ENCODE measurements around the gene GTF2H3.
A peak's percentile ranks its signal among the peaks of the same experiment; 100 is the strongest.

The GTF2H3 gene

DNA sequence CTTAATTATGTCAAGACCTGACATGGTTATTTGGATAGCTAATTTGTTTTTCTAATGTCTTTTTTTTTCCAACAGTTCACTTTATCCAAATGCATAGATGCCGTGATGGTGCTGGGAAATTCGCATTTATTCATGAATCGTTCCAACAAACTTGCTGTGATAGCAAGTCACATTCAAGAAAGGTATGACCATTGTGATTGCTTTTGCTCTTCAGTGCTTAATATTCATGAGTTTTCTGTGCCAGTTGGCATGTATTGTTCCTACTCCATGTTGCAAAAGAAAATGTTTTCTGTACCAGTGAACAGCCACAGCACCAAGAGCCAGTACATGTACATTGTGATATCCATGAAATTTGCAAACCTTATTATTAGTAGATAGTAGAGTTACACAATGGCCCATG lies 11.8 kb downstream of the GTF2H3 start:
- DNase-seq (ENCODE audit: low read depth in 3 of 3, low spot score in 1 of 3), result no peak

DNA sequence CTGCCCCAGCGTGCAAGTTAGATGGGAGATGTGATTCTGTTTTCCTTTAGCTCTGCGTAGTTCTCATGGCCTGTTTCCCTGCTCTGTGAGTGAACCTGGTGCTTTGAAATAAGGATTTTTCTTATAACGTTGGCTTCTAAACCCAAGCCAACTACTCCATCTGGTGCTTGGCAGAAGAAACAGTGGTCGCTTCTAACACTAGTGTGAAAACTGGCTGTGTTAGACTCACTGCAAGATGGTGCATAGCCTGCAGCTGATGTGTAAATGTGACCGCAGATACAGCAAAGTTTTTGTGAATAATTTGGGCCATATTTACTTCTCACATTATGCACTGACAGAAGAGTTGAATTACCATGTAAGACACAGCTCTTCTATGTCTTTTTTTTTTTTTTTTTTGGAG lies 12.2 kb downstream of the GTF2H3 start:
- DNase-seq (ENCODE audit: low read depth in 3 of 3, low spot score in 1 of 3), result no peak

DNA sequence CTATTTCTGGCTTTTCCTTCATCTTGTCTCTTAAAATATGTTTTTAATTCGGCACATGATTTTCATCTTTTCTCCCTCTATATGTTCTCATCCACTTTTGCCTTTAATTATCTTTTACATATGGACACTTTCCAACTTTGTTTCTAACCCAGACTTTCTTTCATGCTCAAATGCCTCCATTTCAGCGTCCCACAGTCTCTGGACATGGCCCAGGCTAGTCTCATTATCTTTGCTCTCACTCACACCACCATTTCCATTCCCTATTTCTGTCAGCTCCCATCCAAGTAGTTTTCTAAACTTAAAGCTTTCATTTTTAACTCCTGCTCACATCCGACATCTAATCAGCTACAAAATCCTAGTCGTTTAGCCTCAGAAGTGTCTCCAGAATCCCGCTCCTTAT lies 14.8 kb downstream of the GTF2H3 start:
- DNase-seq (ENCODE audit: low read depth in 3 of 3, low spot score in 1 of 3), result no peak

DNA sequence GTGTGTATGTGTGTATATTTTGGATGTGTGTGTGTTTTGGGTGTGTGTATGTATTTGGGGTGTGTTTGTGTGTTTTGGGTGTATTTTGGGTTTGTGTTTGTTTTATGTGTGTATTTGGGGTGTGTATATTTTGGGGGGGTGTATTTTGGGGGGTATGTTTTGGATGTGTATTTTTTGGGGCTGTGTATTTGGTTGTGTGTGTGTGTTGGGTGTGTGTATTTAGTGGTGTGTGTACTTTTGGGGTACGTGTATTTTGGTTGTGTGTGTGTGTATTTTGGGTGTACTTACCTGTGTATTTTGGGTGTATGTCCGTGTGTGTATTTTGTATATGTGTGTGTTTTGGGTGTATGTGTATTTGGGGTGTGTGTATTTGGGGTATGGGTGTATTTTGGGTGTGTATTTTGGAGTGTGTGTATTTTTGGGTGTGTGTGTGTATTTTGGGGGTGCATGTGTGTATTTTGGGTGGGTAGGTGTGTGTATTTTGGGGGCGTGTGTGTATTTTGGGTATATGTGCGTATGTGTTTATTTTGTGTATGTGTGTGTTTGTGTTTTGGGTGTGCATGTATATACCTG lies 20.6 kb downstream of the GTF2H3 start:
- no peak for DNase-seq (ENCODE audit: low read depth in 3 of 3, low spot score in 1 of 3)

DNA sequence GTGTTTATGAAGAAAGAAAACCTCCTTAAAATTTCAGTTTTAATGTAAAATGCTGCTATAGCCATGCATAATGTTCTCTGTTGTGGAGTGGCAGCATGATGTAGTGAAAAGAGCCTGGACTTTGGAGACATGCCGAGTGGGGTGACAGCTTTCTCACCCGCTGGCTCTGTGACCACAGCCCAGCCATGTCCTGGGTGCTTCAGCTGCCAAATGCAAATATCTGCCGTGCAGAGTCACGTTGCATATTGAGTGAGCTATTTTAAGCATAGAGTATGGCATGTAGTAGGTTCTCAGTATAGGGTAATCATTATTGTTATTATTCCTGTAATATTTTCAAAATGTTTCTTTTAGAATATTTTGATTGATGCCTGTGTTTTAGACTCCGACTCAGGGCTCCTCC lies 21.8 kb downstream of the GTF2H3 start:
- no peak for DNase-seq (ENCODE audit: low read depth in 3 of 3, low spot score in 1 of 3)

DNA sequence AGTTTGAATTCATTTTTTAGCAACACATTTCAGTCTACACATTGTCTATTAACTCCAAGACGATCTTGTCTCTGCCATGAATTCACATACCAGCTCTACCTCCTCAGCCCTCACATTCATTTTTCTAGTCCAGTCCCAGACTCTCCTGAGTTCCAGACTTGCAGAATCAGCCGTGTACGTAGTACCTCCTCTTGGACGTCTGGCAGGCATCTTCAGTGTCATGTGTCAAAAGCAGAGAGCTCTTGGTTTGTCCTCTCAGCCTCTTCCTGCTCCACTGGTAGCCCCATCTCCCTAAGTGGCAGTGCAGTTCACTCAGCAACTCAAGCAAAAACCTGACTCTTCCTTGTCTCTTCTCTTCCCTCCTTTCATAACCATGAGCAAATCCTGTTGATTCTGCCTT lies 22.8 kb downstream of the GTF2H3 start:
- no peak for DNase-seq (ENCODE audit: low read depth in 3 of 3, low spot score in 1 of 3)

DNA sequence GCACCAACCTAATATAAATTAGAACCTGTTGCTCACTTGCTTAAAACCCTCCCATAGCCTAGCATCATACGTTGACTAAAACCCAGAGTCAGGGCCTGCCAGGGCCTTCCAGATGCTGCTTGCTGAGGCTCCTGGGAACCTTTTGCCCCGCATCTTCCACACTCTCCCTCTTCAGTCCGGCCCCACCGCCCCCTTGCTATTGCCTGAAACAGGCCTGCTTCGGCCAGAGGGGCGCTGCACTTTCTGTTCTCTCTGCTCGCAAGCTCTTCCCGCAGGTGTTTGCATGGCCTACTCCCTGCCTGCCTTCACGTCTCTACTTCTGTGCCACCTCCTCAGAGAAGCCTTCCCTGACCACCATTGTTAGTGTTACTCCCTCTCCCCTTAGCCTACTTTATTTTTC lies 23.6 kb downstream of the GTF2H3 start:
- DNase-seq (ENCODE audit: low read depth in 3 of 3, low spot score in 1 of 3), result no peak

DNA sequence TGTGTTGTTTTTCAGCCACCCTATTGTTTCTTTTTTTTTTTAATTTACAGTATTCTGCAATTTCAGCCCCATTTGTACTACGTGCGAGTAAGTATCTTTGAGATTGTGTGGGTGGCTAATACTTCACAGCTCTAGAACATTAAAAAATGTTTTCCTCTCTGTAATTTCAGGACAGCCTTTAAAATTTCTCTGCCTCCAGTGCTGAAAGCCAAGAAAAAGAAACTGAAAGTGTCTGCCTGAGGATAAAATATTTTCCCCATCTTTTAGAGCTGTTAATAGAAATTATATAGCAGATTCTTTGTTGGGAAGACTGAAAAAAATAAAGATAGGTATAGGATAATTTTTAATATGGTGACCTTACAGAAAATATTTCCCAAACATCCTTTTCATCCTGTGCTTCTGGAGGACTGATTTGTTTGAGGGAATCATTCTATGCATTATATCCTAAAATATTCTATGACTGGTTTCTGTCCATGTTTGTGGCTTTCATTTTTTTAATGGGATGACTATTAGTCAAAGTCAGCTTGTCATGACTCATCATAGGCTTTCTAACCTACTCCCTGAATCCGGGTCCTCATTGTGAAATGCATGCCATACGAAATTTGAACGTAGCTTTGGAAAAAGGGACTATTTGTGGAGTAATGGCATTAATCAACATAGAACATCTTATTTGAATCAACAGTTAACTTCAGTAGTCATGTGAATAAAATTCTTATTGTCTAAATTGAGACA lies 26.5 kb downstream of the GTF2H3 start:
- DNase-seq (ENCODE audit: low read depth in 3 of 3, low spot score in 1 of 3), result no peak

DNA sequence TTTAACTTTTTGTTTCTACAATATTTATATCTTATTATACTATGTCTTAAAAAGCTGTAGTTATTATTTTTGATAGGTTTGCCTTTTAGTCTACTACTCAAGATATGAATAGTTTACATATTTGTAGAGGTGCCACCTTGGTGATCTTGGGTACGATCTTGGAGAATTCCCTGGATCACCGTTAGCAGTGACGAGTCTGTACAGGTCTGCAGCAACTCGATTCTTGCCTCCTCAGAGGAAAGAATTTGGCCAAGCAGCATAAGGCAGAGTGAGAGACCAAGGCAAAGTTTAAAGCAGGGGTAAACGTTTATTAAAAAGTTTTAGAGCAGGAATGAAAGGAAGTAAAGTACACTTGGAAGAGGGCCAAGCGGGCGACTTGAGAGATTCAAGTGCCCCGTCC lies 34.1 kb downstream of the GTF2H3 start:
- no peak for DNase-seq (ENCODE audit: low read depth in 3 of 3, low spot score in 1 of 3)

DNA sequence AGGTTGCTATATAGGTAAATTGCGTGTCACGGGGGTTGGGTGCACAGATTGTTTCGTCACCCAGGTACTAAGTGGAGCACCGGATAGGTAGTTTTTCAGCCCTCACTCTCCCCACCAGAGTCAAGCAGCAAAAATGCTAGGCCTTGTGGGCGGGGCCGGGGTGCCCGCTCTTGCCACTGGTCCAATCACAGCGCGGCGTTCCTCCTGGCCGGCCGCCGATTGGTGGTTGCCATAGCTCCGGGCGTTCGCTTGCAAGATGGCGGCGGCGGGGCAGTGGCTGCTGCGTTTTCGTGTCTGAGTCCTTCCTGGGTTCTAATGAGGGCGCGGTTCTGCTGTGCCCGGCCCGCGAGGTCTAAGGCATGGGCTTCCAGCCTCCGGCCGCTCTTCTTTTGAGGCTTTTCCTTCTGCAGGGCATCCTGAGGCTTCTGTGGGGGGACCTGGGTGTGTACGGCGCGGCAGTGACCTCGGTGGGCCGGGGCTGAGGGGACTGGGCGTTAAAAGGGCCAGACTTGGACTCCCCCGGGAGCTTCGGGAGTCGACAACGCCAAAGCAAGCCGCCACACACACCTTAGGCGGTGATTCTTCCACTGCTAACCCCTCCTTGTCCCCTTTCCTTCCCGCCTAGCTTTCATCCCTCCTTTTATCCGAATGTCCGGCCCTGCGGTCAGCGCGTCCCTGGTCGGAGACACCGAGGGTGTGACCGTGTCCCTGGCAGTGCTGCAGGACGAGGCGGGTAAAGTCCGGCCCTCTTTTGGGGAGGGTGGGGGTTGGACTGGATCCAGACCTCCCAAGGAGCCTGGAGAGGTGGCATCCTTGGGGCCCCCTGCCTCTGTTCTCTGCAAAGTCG lies 37.5 kb downstream of the GTF2H3 start, which contains the start of gene TCTN2:
TSS of gene TCTN2 (plus strand) at position 232 of the 847 bp plus-strand sequence. CDS start at position 360, 128 bp downstream.
- peak; percentile 82 to 87 (median 84) for DNase-seq (ENCODE audit: low read depth in 3 of 3, low spot score in 1 of 3)

DNA sequence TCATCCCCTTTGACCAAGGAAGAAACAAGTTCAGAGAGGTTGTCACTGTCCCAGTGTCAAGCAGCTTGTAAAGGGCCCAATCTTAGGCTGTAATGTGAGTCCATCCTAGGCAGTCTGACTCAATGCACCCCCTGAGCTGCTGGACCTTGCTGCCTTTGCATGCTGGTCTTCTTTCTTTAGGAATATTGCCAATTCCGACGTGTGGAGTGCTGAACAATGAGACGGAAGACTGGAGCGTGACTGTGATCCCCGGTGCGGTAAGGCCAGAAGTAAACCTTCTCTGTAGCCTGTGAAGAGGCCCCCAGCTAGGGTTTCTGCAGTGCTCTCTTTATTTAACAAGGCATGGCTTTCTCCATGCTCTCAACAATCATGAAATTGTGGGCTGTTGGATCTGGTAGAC lies 38.2 kb downstream of the GTF2H3 start:
- no peak for DNase-seq (ENCODE audit: low read depth in 3 of 3, low spot score in 1 of 3)

DNA sequence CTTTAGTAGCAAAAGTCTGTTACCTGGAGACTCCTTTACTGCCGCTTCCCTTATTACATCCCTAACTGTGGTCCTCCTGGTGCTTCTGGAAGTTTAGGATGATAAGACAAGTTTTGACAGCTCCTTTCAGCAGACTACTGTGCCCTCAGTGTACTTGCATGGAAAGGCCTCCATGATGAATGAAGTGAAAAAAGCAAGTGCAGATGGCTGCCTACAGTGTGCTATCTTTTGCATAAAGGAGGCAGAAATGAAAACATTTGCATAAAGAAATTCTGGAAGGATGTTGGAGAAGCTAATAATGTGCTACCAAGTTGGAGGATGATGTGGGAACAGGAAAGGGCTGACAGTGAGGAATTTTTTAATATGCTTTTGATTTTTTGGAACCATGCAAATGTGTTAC lies 41.8 kb downstream of the GTF2H3 start:
- no peak for DNase-seq (ENCODE audit: low read depth in 3 of 3, low spot score in 1 of 3)

DNA sequence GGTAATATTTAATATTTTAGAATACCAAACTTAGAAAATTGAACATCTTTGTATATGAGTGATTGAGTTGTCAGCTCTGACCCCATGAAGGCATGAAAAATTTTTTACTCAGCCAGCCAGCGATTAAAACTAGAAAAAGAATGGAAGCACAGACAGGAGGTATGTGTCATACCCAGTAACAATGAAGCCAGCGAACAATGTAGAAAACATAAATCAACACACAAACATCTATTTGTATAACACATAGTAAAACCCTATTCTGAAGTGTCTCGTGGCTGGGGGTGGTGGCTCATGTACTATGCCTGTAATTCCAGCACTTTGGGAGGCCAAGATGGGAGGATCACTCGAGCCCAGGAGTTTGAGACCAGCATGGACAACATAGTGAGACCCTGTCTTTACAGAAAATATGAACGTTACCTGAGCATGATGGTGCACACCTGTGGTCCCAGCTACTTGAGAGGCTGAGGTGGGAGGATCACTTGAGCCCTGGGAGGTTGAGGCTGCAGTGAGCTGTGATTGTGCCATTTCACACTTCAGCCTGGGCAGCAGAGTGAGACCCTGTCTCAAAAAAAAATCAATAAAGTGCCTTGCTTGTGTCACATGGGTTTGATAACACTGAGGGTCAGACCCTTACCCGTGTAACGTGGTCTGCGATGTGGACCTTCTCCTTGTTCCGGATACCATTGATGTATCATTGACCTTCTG lies 43.1 kb downstream of the GTF2H3 start:
- no peak for DNase-seq (ENCODE audit: low read depth in 3 of 3, low spot score in 1 of 3)

DNA sequence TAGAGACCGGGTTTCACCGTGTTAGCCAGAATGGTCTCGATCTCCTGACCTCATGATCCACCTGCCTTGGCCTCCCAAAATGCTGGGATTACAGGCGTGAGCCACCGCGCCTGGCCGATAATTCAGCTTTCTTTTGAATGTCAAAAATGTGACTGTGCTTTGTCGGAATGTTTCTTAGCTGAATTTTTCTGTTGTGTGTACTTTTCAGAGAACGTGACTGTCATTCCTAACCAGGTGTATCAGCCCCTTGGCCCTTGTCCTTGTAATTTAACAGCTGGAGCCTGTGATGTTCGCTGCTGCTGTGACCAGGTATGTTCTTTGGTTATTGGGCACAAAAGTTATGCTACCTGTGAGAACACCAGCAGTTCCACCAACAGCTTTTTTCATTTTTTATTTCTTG lies 45.4 kb downstream of the GTF2H3 start:
- DNase-seq (ENCODE audit: low read depth in 3 of 3, low spot score in 1 of 3), result no peak

DNA sequence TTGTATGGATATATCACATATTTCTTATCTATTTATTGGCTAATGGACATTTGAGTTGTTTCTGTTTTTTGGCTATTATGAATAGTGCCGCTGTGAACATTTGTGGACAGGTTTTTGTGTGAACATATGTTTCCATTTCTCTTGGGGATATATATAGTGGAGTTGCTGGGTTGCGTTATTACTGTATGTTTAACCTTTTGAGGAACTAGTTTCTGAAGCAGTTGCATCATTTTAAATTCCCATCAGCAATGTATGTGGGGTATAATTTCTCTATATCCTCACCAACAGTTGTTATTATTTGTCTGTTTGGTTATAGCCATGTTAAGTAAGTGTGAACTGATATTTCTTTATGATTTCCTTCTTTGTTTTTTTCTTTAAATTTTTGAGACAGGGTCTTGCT lies 48.0 kb downstream of the GTF2H3 start:
- no peak for DNase-seq (ENCODE audit: low read depth in 3 of 3, low spot score in 1 of 3)

DNA sequence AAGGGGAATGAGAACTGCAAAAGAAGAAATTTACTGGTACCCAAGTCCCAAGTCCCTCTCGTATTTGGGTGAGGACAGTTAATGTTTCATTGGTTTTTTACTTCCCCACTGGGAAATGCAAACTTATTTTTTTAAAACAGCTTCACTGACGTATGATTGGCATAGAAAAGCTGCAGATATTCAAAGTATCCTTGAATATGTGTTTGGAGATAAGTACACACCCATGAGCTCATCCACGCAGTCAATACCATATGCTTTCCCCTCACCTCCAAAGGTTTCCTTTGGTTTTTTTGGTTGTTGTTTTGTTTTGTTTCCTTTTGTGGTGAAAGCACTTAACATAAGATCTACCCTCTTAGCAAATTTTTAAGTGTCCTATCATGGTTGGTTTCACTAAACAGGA lies 50.3 kb downstream of the GTF2H3 start:
- no peak for DNase-seq (ENCODE audit: low read depth in 3 of 3, low spot score in 1 of 3)

DNA sequence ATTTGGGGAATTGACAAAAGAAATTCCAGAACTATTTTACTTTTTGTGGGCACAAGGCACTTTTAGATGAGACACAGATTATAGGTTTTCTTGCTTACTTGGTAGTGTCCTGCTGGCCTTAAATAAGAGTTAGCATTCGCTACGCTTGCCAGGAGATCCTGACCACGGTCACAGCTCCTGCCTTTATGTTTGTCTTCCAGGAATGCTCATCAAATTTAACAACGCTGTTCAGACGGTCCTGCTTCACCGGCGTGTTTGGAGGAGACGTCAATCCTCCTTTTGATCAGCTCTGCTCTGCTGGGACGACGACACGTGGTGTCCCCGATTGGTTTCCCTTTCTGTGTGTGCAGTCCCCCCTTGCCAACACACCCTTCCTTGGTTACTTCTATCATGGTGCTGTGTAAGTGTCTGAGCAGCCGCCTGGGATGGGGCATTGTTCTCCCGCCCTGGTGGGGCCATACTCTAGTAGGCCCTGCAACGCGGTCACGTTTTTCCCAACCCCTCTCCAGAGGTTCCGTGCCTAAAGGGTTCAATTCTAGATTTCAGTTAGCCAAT lies 53.1 kb downstream of the GTF2H3 start:
- DNase-seq (ENCODE audit: low read depth in 3 of 3, low spot score in 1 of 3), result no peak

DNA sequence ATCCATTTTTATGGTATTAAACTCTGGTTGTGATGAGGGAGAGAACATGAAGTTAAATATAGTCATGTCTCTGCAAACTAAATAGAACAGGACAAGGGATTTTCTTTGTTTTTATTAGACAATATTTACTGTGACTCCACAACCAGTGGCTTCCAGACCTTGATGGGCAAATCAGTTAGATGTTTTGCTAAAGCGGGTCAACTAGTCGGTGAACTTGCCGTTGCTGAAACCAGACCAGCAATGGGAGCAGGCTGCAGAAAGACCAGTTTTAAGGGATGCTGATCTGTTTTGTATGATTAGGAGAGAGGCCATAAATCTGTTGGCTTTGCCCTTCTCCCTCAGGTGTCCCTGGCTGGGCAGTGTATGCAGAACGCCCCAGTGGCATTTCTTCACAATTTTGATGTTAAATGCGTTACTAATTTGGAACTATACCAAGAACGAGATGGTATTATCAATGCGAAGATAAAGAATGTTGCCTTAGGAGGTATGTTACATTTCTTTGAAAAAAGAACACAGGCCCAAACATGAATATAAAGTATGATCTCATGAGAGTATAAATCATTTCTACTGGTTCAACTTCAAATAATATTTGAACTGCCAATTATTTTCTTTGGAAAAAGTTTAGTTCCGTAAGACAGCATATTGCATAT lies 56.7 kb downstream of the GTF2H3 start:
- DNase-seq (ENCODE audit: low read depth in 3 of 3, low spot score in 1 of 3), result no peak

DNA sequence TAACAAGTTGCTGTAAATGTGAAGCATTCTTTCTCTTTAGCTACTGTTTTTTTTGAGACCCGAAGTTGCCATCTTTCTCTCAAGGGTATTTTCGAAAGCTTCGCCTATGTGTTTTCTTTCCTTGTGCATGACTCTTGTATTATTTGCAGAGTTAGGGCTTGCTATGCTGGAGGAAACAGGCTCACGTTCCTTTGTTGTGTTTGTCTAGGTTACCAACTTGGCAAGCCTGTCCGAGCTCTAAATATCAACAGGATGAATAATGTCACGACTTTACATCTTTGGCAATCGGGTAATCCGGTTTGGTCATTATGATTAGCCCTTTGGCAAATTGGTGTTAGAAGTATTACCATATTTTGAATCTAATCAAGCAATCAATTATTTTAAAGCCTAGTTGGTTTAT lies 62.6 kb downstream of the GTF2H3 start:
- DNase-seq (ENCODE audit: low read depth in 3 of 3, low spot score in 1 of 3), result no peak

DNA sequence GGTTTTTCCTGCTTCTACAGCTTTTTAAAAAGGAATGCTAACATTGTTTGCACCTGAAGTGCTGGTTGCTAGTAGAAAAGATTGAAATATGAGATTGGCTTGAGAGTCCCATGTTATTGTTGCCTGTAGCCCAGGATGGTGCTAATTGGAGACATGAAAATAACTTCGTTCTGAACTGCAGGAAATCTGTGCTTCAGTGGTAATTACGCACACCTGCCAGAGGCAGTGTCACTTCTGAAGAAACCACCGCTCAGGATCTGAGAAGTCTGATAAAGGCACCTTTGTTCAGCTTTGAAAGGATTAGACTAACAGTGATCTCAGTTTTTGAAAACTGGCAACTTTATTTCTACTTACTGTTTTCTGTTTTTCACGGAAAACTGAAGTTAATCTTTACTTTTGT lies 63.0 kb downstream of the GTF2H3 start:
- no peak for DNase-seq (ENCODE audit: low read depth in 3 of 3, low spot score in 1 of 3)

DNA sequence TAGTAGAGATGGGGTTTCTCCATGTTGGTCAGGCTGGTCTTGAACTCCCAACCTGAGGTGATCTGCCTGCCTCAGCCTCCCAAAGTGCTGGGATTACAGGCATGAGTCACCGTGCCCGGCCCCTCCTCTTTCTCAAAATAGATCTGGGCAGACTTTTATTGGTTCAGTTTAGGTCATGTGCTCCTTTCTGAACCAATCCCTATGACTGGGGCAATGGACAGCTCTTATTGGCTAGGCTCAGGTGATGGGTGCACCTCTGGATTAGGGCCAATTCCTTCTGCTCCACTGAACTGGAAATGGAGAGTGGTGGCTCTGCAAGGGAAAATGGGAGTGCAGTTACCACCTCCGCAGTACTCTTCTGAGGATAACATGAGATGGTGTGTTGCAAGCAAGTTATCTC lies 72.3 kb downstream of the GTF2H3 start:
- DNase-seq (ENCODE audit: low read depth in 3 of 3, low spot score in 1 of 3), result no peak

Data from stimulated activated CD4-positive, alpha-beta T cell treated with anti-CD3 and anti-CD28 coated beads, TNF-alpha, amount 100 ng/mL, for 1 hour (primary cell).